Measurements from ENCODE around the gene OPCML. TPM values are rescaled to one million over a fixed set of nuclear protein-coding genes. Genes with fewer than 3 reads are reported as not detected.

OPCML gene
- total and polyA plus RNA-seq, 2 of the 13 experiments (the other 11 are each of a cell fraction or from before 2014, with no cell fraction given): not detected

DNA sequence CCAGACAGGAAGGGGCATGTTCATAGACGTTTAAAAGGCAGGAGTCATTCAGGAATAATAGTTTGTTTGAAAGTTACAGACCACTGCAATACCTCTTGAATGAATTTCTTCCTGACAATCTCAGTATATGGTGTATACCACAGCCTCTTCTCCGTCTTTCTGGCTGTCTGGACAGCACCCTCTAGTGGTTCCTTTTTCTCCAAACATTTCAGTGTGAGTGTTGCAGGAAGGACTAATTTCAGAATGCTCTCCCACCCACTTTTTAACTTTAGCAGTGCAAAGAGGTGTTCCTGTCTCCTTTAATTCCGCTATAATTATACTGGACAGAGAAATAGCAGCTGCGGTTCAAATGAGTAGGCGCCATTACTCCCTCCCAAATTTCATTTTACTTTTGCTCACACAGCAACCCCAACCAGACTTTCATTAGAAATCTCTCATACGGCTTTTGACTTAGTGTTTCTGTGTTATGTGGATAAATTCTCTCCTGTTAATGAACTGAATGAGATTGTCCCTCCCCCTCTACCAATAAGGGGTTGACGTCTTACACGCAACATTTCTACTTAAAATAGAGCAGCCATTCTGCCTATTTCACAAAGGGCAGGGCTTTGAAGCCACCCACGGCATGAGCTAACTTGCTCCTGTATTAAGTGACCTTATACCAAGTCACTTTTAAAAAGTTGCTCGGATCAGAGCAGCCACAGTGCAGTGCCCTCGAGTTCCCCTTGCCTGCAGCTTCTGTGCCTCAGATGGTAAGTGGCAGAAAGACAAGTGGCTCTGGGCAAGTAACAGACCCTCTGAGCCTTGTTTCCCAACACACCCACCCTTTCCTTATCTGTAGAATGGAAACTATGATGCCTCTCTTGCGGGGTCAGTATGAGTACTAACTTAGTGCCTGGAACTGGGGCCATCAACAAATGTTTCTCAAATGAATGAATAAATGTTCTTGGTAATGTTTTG lies 368.6 kb downstream of the OPCML start (continued):
- TF ChIP-seq, protein P1, sequence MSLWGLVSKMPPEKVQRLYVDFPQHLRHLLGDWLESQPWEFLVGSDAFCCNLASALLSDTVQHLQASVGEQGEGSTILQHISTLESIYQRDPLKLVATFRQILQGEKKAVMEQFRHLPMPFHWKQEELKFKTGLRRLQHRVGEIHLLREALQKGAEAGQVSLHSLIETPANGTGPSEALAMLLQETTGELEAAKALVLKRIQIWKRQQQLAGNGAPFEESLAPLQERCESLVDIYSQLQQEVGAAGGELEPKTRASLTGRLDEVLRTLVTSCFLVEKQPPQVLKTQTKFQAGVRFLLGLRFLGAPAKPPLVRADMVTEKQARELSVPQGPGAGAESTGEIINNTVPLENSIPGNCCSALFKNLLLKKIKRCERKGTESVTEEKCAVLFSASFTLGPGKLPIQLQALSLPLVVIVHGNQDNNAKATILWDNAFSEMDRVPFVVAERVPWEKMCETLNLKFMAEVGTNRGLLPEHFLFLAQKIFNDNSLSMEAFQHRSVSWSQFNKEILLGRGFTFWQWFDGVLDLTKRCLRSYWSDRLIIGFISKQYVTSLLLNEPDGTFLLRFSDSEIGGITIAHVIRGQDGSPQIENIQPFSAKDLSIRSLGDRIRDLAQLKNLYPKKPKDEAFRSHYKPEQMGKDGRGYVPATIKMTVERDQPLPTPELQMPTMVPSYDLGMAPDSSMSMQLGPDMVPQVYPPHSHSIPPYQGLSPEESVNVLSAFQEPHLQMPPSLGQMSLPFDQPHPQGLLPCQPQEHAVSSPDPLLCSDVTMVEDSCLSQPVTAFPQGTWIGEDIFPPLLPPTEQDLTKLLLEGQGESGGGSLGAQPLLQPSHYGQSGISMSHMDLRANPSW (CRISPR knock-in tag; IDR thresholded peaks at IDR 0.05; ENCODE audit: borderline replicate concordance): no peak
- no peak for TF ChIP-seq ZNF670 (CRISPR knock-in tag; IDR thresholded peaks at IDR 0.05; ENCODE audit: borderline replicate concordance)
- no peak for TF ChIP-seq GTF2F1 (IDR thresholded peaks at IDR 0.05; ENCODE audit: low read length)
- TF ChIP-seq, protein P2, sequence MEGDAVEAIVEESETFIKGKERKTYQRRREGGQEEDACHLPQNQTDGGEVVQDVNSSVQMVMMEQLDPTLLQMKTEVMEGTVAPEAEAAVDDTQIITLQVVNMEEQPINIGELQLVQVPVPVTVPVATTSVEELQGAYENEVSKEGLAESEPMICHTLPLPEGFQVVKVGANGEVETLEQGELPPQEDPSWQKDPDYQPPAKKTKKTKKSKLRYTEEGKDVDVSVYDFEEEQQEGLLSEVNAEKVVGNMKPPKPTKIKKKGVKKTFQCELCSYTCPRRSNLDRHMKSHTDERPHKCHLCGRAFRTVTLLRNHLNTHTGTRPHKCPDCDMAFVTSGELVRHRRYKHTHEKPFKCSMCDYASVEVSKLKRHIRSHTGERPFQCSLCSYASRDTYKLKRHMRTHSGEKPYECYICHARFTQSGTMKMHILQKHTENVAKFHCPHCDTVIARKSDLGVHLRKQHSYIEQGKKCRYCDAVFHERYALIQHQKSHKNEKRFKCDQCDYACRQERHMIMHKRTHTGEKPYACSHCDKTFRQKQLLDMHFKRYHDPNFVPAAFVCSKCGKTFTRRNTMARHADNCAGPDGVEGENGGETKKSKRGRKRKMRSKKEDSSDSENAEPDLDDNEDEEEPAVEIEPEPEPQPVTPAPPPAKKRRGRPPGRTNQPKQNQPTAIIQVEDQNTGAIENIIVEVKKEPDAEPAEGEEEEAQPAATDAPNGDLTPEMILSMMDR (CRISPR knock-in tag; IDR thresholded peaks at IDR 0.05): peak; percentile 64
- no peak for TF ChIP-seq ZNF615 (CRISPR knock-in tag; IDR thresholded peaks at IDR 0.05; ENCODE audit: borderline replicate concordance)
- no peak for TF ChIP-seq AHR (CRISPR knock-in tag; IDR thresholded peaks at IDR 0.05)
- no peak for TF ChIP-seq TBL1XR1 (IDR thresholded peaks at IDR 0.05; ENCODE audit: borderline replicate concordance, low read length, partially characterized antibody)
- TF ChIP-seq ATF1 (CRISPR knock-in tag; IDR thresholded peaks at IDR 0.05): no peak
- no peak for TF ChIP-seq ZFP91 (CRISPR knock-in tag; IDR thresholded peaks at IDR 0.05; ENCODE audit: borderline replicate concordance)

Measured in HepG2 (cell line).